ENCODE data around the gene UMODL1.

DNA sequence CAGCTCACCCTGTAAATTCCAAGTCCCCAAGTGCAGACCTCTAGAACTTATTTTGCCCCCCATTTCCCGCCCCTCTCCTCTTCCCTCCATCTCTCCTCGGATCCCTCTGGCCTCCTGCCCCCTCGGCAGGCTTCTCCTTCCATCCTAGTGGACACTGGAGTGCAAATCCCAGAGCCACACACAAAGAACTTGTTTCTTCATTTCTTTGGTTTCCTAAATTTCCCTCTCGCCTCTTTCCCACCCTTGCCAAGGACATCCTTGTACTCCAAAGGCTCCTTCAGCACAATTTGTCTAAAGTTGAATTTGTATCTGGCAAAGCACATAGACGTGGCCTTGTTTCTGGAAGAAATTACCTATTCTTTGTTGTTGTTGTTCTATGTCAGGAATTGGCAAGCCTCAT is 17.5 kb downstream of the UMODL1 start:
- TF ChIP-seq ZFP3 (CRISPR knock-in tag; IDR thresholded peaks at IDR 0.05) (no peak), GLIS3 (CRISPR knock-in tag; IDR thresholded peaks at IDR 0.05) (no peak), ISL1 (CRISPR knock-in tag; IDR thresholded peaks at IDR 0.05) (no peak), BACH2 (CRISPR knock-in tag; IDR thresholded peaks at IDR 0.05; ENCODE audit: borderline replicate concordance) (no peak)
